ENCODE data around the gene KAT8. TPM values are rescaled to one million over a fixed set of nuclear protein-coding genes. Genes with fewer than 3 reads are reported as not detected.
"Not testable (repeated sequence)": the region's sequence is repeated elsewhere in the genome, so short reads cannot be mapped to it uniquely, and the experiment has no call there.

Gene KAT8
- total RNA-seq, 6 donors from 2014 or later, result 73.9 to 144 (median 83.6) TPM

DNA sequence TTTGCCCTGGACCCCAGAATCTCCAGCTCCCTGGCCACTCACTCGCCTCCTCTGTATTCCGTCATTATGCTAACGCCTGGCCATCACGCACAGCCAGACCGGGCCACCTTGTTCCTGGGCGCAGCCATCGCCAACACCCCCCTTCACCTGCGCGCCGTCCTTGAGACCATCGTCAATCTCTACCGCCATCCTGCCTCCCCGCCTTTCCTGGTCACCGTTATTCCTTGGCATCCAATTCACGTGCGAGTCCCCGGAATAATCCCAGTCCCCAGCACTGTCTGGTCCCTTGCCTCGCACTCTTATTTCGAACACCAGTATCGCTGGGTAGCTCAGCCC lies 23.4 kb upstream of the KAT8 start:
- no peak for DNase-seq
- no peaks in the 10 kb centered on the region for H3K27me3 ChIP-seq
- peak overlapping the region; percentile 80 to 89 (median 84) for H3K27ac ChIP-seq
- peak in 1 of 2 donors; percentile 28 for ATAC-seq (ENCODE audit: low FRiP score in 2 of 2)
- H3K4me1 ChIP-seq, result peaks cover 13 to 31% (median 20%) of the 10 kb centered on the region in 4 donors
- H3K4me3 ChIP-seq, result peak overlapping the region; percentile 45 to 88 (median 77)
- WGBS, 2 donors, result 0 to 1% methylated on average over 14 to 19 of the region's 20 CpGs
- peaks cover 0 to 22% (median 13%) of the 10 kb centered on the region in 4 donors for H3K36me3 ChIP-seq
- TF ChIP-seq CTCF (IDR thresholded peaks at IDR 0.05), result no peak
- TF ChIP-seq POLR2A (IDR thresholded peaks at IDR 0.05), result no peak
- no peak for TF ChIP-seq POLR2AphosphoS5 (IDR thresholded peaks at IDR 0.05)
- TF ChIP-seq EP300 (IDR thresholded peaks at IDR 0.05), result no peak
- no peaks in the 10 kb centered on the region for H3K9me3 ChIP-seq

DNA sequence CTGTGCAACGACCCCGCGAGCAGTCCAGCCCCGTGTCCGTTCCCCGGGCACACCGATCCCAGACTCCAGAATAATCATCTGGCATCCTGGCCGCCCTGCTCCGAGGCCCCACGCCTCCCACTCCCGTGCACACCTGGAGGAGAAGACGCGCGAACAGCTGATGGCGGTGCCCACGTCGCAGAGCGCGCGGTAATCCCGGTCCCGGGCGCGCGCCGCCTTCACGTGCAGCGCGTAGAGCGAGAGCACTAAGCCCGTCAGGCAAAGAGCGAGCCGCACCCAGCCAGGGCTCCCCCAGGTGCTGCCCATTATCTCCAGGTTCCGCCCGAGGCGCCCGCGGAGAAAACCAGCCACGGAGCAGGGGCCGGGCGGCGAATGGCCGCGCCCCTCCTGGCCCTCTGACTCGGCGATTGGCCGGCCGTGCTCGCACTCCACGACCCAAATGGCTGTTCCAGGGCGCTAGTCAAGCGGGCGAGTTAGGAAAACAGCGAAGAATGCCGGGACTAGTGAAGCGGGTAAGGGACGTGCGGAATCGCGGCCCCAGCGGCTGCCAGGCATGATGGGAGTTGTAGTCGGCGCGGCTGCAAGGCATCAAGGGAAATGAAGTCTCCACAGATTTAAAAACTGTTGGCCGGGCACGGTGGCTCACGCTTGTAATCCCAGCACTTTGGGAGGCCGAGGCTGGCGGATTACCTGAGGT lies 22.9 kb upstream of the KAT8 start, which contains the start of gene VKORC1:
Gene VKORC1, minus strand, starts transcription at position 374 of the 697 bp plus-strand sequence. Its CDS starts 68 bp downstream, at position 306.
- no peaks in the 10 kb centered on the region for H3K9me3 ChIP-seq
- peak; percentile 96 to 97 for DNase-seq
- peak within 1 kb of the TSS; percentile 80 to 89 (median 84) for H3K27ac ChIP-seq
- no peaks in the 10 kb centered on the region for H3K27me3 ChIP-seq
- TF ChIP-seq EP300 (IDR thresholded peaks at IDR 0.05) (no peak), POLR2A (IDR thresholded peaks at IDR 0.05) (peak in 2 of 4 donors; percentile 56 to 75), POLR2AphosphoS5 (IDR thresholded peaks at IDR 0.05) (peak; percentile 53 to 85), CTCF (IDR thresholded peaks at IDR 0.05) (peak in 3 of 6 experiments; percentile 17 to 48 (median 39))
- ATAC-seq (ENCODE audit: low FRiP score in 2 of 2), result peak; percentile 96 to 97
- peaks cover 13 to 31% (median 20%) of the 10 kb centered on the region in 4 donors for H3K4me1 ChIP-seq
- H3K4me3 ChIP-seq, result peak within 1 kb of the TSS; percentile 45 to 88 (median 77)
- peaks cover 0 to 17% (median 11%) of the 10 kb centered on the region in 4 donors for H3K36me3 ChIP-seq
- 0% methylated on average over 20 to 61 of the region's 69 CpGs for WGBS, 2 donors

DNA sequence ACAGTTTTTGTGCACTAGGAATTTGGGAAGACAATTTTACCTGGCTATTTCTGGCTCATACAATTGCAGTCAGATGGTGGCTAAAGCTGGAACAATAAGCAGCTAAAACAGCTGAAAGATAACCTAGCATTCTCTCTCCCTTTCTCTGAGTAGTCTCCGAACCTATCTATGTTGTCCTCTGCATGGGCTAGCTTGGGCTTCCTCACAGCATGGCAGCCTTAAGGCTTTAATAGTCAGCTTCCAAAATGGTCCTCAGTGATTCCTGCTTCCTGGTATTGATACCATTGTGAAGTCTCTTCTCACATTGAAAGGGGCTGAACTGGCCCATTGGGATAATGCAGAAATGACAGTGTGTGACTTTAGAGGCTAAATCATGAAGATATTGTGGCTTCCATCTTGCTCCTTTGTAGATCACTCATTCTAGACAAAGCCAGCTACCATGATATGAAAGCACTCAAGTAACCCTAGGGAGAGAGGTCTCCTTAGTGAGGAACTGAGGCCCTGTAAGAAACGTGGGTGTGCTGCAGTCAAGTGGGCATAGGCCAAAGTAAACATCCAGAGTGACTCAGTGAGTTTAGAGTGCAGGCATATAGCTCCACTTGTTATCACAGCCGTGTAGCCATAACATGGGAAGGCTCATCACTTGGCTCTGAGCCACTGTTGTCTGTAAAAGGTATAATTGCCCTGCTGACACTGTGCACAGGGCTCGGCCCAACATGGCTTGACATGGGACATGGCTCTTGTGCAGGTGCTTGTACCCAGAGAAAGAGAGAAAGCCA lies 17.4 kb upstream of the KAT8 start:
- Histone ChIP-seq H3K4me3 (no peak overlapping the region), H3K9me3 (no peaks in the 10 kb centered on the region), H3K4me1 (peaks cover 6 to 10% (median 7%) of the 10 kb centered on the region in 4 donors), H3K27me3 (no peaks in the 10 kb centered on the region), H3K36me3 (no peaks in the 10 kb centered on the region), H3K27ac (no peak overlapping the region)
- no peak for DNase-seq
- ATAC-seq (ENCODE audit: low FRiP score in 2 of 2), result no peak
- 60 to 81% methylated on average over 4 of the region's 4 CpGs for WGBS, 2 donors
- TF ChIP-seq POLR2A (IDR thresholded peaks at IDR 0.05) (no peak), EP300 (IDR thresholded peaks at IDR 0.05) (no peak), POLR2AphosphoS5 (IDR thresholded peaks at IDR 0.05) (no peak), CTCF (IDR thresholded peaks at IDR 0.05) (no peak)

DNA sequence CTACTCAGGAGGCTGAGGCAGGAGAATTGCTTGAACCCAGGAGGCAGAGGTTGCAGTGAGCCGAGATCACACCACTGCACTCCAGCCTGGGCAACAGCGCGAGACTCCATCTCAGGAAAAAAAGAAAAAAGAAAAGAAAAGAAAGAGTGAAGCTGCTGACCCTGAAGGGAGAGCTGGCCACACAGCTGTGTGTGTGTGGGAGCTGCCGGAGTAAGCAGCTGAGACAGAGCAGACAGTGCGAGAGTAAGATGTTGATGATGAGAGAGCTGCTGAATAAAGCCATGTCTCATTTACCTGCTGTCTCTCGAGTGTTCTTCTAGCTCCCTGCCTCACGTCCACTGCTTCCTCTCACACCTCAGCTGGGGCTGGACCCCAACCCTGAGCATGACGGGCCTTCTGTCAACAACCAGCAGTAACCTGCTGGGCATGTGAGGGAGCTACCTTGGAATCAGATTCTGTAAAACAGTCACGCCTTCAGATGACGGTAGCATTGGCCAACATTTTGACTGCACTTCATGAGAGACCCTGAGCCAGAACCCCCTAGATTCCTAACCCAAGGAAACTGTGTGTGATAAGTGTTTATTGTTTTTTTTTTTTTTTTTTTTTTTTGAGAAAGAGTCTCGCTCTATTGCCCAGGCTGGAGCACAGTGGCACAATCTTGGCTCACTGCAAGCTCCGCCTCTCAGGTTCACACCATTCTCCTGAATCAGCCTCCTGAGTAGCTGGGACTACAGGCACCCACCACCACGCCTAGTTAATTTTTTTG lies 16.4 kb upstream of the KAT8 start:
- not testable (repeated sequence) for H3K36me3 ChIP-seq, H3K27ac ChIP-seq, H3K4me3 ChIP-seq, H3K4me1 ChIP-seq, DNase-seq, H3K27me3 ChIP-seq, H3K9me3 ChIP-seq
- 84 to 85% methylated on average over 13 of the region's 13 CpGs for WGBS, 2 donors
- ATAC-seq (ENCODE audit: low FRiP score in 2 of 2), result peak in 1 of 2 donors; percentile 19

Measured in upper lobe of left lung (tissue), 6 donors.